Stimulated activated memory B cell treated with anti-CD40 and anti-IgM and Interleukin-4, amounts not matched to agents 10 μg/mL and 1 μg/mL and 100 μg/mL, for 72 hours (primary cell): ENCODE measurements around the gene SEC24C.

ENCODE experiments used
- ATAC-seq: fragments of 150-1000 bp; cut with Tn5 transposase; 2 replicates; pipeline ENCODE4 v1.10.0; 2021
- H3K27ac Mint-ChIP-seq: one replicate; pipeline ENCODE4 v1.8.0; 2022; ENCODE audit warnings: mild to moderate bottlenecking, mixed read lengths
- H3K27me3 Mint-ChIP-seq: one replicate; pipeline ENCODE4 v1.8.0; 2022; ENCODE audit warnings: mixed read lengths
- H3K36me3 Mint-ChIP-seq: one replicate; pipeline ENCODE4 v1.8.0; 2022; ENCODE audit warnings: mixed read lengths
- H3K4me1 Mint-ChIP-seq: one replicate; pipeline ENCODE4 v1.8.0; 2022; ENCODE audit warnings: mixed read lengths
- H3K4me3 Mint-ChIP-seq: one replicate; pipeline ENCODE4 v1.8.0; 2022; ENCODE audit warnings: mild to moderate bottlenecking, moderate library complexity, mixed read lengths
- H3K9me3 Mint-ChIP-seq: one replicate; pipeline ENCODE4 v1.8.0; 2022; ENCODE audit warnings: mixed read lengths

SEC24C gene

DNA sequence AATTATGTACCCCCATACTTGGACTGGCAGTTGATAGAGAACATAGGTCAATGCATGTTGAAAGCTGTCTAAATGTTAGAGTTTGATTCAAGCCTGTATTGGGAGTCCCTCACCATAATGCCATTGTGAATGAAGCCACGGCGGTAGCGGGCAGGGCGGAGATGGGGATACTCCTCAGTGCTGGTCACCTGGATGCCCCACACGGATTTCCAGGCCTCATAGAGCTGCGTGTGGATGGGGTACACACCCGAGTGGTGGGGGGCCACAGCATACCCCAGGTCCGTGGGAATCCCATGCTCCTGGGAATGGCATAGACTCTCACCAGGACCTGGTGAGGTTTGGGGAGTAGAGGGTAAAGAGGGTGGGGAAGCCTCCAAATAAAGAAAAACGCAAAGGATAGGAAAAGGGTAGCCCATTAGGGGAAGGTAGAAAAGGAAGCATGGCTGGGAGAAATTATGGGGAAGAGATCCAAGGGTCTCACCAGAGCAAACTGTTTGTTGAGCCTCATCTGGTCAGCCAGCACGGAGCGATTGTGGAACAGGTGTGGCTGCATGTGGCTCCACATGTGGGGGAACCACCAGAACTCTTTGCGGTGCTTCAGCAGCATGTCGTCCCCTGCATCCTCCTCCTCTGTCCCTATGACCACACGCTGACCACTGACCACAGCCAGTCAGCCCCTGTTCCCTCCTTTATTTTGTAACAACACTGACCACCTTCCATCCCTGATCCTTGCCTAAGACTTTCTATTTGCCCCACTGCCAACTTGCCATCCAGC, 62.2 kb downstream of the SEC24C start:
- Mint-ChIP-seq H3K4me1 (peaks cover 70% of the 10 kb centered on the region), H3K27ac (peak overlapping the region; percentile 19), H3K27me3 (no peaks in the 10 kb centered on the region), H3K4me3 (no peak overlapping the region), H3K36me3 (peaks cover 47% of the 10 kb centered on the region), H3K9me3 (no peaks in the 10 kb centered on the region)
- ATAC-seq = no peak

DNA sequence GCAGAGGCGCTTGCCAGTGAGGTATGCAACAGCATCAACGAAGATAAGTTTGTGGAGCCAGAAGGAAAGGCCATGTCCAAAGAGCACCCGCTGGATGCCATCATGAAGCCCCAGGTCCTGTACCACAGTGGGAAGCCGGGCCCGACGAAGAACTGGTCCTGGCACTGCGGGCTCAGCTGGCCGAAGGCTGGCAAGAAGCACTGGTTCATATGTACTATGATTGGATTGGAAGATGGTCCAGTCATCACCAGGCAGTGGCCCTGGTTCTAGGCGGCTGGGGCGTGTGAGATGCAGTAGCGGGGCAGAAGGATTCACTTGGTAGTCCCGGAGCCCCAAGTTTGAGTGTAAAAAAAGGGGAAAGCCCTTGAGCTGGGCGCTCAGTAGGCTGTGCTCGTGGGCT, 63.3 kb downstream of the SEC24C start:
- Mint-ChIP-seq H3K4me1 (peaks cover 70% of the 10 kb centered on the region), H3K27me3 (no peaks in the 10 kb centered on the region)

DNA sequence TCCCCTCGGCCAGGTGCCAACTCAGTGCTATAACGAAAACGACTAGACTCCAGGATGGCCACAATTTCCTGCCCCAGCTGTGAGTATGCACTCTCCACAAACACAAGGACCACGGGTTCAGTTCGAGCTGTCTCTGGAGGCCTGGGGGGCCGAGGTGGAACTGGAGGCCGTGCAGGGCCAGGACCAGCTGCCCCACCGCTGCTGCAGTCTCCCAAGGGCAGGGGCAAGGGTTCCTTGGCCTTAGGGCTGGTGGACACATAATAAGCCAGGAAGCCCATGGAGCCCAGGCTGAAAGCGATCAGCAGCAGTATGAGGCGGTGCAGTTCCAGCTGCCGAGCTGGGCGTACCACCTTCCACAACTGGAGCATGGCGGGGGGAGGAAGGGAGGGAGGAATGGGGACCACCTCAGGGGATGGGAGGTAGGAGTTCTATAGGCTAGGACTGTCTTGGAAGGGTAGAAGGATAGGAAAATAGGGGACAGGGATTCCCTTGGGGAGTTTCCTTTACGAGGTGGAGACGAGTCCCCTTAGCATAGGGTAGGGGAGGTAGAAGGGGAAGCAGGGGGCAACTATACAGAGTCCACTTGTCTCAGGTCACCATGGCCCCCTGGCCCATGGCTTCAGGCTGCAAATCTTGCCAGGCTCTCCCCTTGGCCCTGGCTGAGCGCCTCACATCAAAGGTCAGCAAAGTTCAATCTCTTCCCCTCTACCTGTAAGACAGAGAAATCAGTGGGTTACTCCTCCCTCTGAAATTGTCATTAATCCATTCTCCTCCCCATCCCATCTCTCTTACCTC, 64.0 kb downstream of the SEC24C start:
- peaks cover 65% of the 10 kb centered on the region for H3K4me1 Mint-ChIP-seq
- no peaks in the 10 kb centered on the region for H3K9me3 Mint-ChIP-seq
- no peak overlapping the region for H3K27ac Mint-ChIP-seq
- no peak overlapping the region for H3K4me3 Mint-ChIP-seq
- peaks cover 42% of the 10 kb centered on the region for H3K36me3 Mint-ChIP-seq
- H3K27me3 Mint-ChIP-seq = no peaks in the 10 kb centered on the region
- no peak for ATAC-seq

More for the DNA sequence above, 63.3 kb downstream of the SEC24C start:
- H3K9me3 Mint-ChIP-seq = no peaks in the 10 kb centered on the region
- no peak overlapping the region for H3K4me3 Mint-ChIP-seq
- peaks cover 43% of the 10 kb centered on the region for H3K36me3 Mint-ChIP-seq
- H3K27ac Mint-ChIP-seq = peak overlapping the region; percentile 19
- ATAC-seq = no peak

DNA sequence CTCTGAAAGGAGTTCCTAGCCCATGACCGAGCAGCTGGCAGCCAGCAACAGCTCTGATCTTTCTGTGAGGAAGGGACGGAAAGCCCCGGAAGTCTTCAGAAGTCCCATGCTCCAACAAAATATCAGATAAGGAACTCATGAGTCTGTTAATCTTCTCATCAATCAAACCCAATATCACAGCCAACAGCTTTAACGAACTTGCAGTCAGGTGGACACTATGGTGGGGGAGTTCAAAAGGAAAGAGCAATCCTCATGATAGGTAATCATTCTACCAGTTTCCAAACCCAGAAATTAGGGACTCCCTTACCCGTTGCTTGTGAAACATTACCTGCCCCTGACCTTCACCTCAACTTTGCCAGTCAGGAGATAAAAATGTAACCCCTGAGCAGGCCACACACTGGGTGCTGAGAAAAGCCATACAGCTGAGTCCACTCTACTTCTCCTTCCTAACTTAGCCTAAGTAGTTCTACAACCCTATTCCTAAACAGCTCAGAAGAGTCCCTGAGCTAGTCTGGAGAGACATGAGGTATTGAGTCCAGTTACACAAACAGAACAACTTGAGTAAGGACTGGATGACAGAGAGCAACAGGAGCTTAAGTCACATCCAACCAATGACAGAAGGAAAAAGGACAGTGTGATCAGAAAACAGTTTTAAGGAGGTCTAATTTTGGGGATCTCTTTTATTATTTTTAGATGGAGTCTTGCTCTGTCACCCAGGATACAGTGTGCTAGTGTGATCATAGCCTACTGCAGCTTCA, 65.1 kb downstream of the SEC24C start:
- H3K27me3 Mint-ChIP-seq = no peaks in the 10 kb centered on the region
- no peak overlapping the region for H3K4me3 Mint-ChIP-seq
- H3K36me3 Mint-ChIP-seq = peaks cover 39% of the 10 kb centered on the region
- ATAC-seq = no peak
- H3K4me1 Mint-ChIP-seq = peaks cover 54% of the 10 kb centered on the region
- H3K9me3 Mint-ChIP-seq = no peaks in the 10 kb centered on the region
- H3K27ac Mint-ChIP-seq = no peak overlapping the region

DNA sequence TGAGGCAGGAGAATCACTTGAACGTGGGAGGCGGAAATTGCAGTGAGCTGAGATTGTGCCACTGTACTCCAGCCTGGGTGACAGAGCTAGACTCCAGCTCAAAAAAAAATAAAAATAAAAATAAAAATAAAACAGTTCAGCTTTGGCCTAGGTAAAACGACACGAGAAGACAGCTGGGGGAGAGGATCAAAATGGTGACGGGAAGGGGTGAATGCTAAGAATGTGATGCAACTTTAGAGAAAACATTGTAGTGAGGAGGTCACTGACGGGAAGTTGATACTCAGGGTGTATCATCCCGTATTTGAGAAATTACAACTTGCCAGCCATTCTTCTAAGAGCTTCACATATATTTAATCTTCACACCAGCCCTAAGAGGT, 66.2 kb downstream of the SEC24C start:
- Mint-ChIP-seq H3K36me3 (peaks cover 45% of the 10 kb centered on the region), H3K4me1 (peaks cover 52% of the 10 kb centered on the region)
- no peak for ATAC-seq

DNA sequence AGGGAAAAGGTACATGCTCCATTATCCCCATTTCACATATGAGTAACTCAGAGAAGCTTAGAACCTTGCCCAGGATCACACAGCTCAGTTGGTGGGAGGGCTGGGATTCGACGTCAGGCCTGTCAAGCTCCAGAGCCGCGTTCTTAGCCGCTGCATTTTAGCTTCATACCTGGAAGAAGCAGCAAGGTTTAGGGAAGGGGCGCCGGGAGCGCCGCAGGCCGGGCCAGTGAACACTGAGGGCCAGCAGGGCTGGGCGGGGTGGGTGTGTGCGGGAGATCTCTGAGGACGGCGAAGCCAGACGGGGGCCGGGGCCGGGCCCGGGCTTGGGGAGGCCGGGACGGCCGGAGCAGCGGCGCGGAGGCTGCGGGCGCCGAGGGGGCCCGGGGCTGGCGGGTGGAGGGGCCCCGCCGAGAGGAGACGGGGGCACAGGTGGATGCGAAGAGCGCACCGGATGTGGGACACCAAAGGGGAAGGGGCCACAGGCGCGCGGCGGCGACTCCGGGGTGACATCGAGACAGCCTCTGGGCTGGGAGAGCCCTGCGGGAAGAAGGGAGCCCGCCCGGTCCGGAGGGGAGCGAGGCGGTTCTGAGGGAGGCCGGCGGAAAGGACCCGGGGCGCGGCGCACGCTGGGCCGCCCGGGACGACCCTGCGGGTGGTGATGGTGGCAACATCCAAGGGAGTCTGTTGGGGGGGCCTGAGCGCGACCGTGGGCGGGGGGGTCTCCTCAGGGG, 66.7 kb downstream of the SEC24C start:
- ATAC-seq = peak; percentile 60
- H3K4me3 Mint-ChIP-seq = peak overlapping the region; percentile 89
- peaks cover 40% of the 10 kb centered on the region for H3K36me3 Mint-ChIP-seq
- peaks cover 48% of the 10 kb centered on the region for H3K4me1 Mint-ChIP-seq
- peak overlapping the region; percentile 79 for H3K27ac Mint-ChIP-seq
- H3K9me3 Mint-ChIP-seq = no peaks in the 10 kb centered on the region
- H3K27me3 Mint-ChIP-seq = no peaks in the 10 kb centered on the region

More for the DNA sequence above, 66.2 kb downstream of the SEC24C start:
- Mint-ChIP-seq H3K27me3 (no peaks in the 10 kb centered on the region), H3K9me3 (no peaks in the 10 kb centered on the region), H3K4me3 (peak overlapping the region; percentile 89), H3K27ac (peak overlapping the region; percentile 79)

DNA sequence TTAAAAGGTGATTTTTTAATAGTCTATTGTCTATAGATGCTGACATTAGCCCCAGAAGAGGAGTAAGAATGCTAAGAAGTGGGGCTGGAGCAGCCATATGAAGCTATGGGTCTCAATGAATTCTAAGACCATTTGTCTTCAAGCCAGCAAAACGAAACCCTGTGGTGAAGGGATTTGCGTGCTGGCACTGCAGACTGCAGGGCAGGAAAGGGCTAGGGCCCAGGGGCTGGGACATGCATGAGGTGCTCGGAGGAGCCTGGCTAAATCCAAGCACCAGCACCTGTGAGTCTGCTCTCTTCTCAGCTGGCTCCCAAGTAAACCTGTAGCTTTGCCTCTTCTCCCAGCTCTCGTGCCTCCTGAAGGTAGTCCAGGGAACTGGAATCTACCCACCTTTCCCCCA, 68.5 kb downstream of the SEC24C start:
- H3K4me3 Mint-ChIP-seq = no peak overlapping the region
- H3K36me3 Mint-ChIP-seq = peaks cover 31% of the 10 kb centered on the region
- no peaks in the 10 kb centered on the region for H3K9me3 Mint-ChIP-seq
- peak overlapping the region; percentile 79 for H3K27ac Mint-ChIP-seq
- H3K4me1 Mint-ChIP-seq = peaks cover 30% of the 10 kb centered on the region
- no peaks in the 10 kb centered on the region for H3K27me3 Mint-ChIP-seq
- no peak for ATAC-seq

DNA sequence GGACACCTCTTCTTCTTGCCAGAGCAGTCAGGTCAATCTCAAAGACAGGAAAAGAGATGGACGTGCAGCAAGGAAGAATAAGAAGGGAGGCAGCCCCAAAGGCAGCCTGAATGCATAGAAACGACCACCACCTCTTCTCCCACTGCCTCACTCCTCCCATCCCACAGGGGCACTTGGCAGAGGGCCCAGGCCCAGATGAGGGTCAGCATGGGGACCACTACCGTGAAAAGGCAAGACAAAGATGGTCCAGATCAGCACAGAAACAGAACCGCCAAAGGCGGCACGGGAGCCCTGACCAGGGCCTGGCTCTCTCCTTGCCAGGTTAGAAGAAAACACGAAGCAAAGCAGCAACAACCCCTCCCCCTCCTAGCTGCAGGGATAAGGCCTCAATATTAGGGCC, 69.2 kb downstream of the SEC24C start:
- Mint-ChIP-seq H3K27me3 (no peaks in the 10 kb centered on the region), H3K27ac (no peak overlapping the region), H3K4me3 (no peak overlapping the region), H3K9me3 (no peaks in the 10 kb centered on the region), H3K36me3 (peaks cover 29% of the 10 kb centered on the region), H3K4me1 (peaks cover 24% of the 10 kb centered on the region)
- no peak for ATAC-seq

DNA sequence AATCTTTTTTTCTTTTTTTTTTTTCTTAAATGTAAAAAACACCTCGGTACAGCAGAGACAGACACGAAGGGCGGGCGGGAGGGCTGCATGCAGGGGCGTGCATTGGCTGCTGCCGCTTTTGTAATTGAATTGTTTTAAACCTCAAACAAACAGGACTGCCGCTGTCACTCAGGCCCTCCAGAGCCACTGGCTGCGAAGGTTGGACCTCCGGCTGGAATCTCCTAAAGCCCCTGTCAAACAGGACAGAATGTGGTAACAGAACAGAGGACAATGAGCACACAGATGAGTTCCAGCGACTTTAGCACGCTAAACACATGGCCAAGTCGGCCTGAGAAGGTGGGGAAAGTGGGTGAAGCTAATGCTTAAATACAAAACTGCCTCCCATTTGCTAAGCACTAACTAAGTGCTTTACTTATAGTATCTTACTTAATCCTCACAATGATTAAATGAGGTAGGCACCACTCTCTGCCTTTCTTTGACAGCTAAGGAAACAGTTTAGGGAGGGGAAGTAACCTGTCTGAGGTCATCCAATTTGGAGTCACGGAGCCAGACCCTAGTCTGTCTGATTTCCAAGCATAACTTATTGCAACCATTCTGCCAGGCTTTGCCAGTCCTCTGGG, 70.2 kb downstream of the SEC24C start:
- no peak overlapping the region for H3K4me3 Mint-ChIP-seq
- peaks cover 29% of the 10 kb centered on the region for H3K36me3 Mint-ChIP-seq
- no peak for ATAC-seq
- H3K4me1 Mint-ChIP-seq = peaks cover 13% of the 10 kb centered on the region
- H3K9me3 Mint-ChIP-seq = no peaks in the 10 kb centered on the region
- no peaks in the 10 kb centered on the region for H3K27me3 Mint-ChIP-seq
- no peak overlapping the region for H3K27ac Mint-ChIP-seq

DNA sequence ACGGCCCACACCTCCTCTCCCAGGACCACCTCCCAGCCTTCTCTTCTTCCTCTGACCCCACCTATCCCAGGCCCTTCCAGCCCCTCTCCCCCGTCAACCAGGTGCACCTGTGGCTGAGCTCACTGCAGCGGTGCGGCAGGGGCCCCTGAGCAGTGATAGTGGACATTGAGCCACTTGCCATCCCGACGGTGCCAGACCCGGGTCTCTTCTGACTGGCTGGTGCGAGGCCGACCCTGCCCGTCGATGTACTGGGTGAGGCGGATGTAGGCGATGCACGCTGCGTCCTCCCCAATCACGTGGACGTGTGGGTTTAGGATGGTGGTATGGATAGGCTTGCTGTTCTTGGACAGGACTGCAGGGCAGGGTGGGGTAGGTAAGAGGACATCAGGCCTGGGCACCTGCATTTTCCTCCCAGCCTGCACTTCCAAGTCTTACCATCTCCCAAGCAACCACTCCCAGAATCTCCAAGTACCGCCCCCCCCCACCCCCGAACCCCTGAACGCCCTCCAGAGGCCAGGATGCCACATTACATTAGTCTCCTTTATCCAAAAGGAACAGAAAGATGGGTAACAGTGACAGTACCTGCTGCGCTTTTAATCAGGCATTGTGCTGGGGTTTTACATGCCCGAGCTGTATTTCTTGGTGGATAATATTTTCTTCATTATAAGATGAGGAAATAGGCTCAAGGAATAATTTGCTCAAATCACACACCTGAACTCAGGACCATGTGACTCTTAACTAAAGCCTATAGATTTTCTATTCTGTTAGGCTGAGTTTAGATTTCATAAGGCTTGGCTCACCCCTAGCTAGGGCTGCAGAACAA, 70.9 kb downstream of the SEC24C start:
- Mint-ChIP-seq H3K27me3 (no peaks in the 10 kb centered on the region), H3K36me3 (peaks cover 29% of the 10 kb centered on the region), H3K9me3 (no peaks in the 10 kb centered on the region), H3K4me3 (no peak overlapping the region), H3K27ac (no peak overlapping the region), H3K4me1 (peaks cover 6% of the 10 kb centered on the region)
- ATAC-seq = no peak

DNA sequence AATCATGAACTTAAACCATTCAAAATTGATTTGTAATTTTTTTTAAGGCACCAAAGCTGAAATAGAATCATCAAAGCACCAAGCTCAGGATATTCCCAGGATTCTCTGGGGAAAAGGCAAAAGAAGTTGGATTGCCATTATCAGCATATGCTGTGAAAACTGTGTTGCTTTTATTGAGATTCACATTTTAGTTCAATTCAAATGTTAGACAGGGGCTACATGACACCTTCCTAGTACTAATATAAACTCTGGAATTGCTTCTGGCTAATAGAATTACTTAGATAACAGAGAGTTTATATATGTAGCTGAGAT, 71.5 kb downstream of the SEC24C start:
- H3K4me1 Mint-ChIP-seq = peaks cover under 1% of the 10 kb centered on the region
- no peaks in the 10 kb centered on the region for H3K9me3 Mint-ChIP-seq
- H3K4me3 Mint-ChIP-seq = no peak overlapping the region
- no peak for ATAC-seq
- H3K36me3 Mint-ChIP-seq = peaks cover 29% of the 10 kb centered on the region
- no peak overlapping the region for H3K27ac Mint-ChIP-seq
- H3K27me3 Mint-ChIP-seq = no peaks in the 10 kb centered on the region

DNA sequence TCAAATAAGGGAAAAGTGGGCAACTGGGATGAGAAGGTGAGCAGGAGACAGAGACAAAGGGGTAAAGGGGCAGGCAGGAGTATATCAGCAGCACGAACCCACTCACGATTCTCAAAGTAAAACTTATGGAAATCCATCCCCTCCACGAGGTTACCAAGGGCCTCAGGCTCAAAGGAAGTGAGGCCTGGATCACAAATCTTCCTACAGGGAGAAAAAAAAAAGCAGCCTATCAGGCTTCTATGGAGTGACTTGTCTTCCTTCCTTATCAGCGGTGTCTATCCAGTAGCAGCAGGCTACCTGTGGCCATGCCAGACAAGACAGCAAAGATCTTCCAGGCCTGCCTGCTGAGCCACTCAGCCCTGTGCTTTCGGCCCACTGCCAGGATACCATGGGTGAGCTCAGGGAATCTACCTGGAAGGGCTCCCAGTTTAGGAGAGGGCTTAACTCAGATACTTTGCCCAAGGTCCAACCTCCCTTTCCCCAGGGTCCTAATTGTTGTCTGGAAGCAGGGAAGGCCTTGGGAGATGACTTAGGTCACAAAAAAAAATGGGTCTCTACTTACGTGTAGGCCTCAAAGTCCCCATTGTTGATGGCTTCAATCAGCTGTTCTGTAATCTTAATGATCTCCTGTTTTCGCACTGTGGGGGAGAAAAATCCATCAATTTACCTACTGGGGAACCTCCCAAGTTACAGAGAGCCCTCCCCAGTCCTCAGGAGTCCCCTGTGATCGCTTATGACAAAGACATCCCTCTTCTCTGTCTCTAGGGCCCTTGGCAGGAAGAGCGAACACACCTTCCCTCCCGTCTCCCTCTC, 73.0 kb downstream of the SEC24C start:
- Mint-ChIP-seq H3K27ac (no peak overlapping the region), H3K4me3 (no peak overlapping the region), H3K36me3 (peaks cover 36% of the 10 kb centered on the region), H3K9me3 (no peaks in the 10 kb centered on the region), H3K4me1 (no peaks in the 10 kb centered on the region), H3K27me3 (no peaks in the 10 kb centered on the region)
- no peak for ATAC-seq

DNA sequence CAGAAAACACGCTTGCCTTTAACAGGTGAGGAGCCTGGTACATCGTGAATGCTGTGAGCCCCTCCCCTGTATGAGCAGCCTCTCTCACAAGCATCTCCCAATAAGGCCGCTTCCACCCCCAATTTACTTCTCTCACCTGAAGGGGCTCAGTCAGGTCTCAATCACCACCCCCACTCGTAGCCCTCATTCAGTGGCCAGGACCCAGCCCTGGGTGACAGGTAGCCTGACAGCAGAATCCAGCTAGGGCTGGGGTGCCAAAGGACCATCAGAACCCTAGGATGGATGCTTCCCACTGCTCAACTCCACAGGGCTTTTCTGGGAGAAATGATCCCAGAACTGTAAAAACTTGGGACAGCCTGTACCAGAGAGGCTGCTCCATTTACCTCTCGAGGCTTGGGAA, 73.7 kb downstream of the SEC24C start:
- no peak overlapping the region for H3K4me3 Mint-ChIP-seq
- no peak overlapping the region for H3K27ac Mint-ChIP-seq
- ATAC-seq = no peak
- peaks cover 40% of the 10 kb centered on the region for H3K36me3 Mint-ChIP-seq
- no peaks in the 10 kb centered on the region for H3K4me1 Mint-ChIP-seq
- H3K27me3 Mint-ChIP-seq = no peaks in the 10 kb centered on the region
- no peaks in the 10 kb centered on the region for H3K9me3 Mint-ChIP-seq
